Left lung (tissue), 10 donors: ENCODE data around the gene MAMLD1. TPM values are rescaled to one million over a fixed set of nuclear protein-coding genes. Genes with fewer than 3 reads are reported as not detected.

Source experiments
- ATAC-seq: fragments of 200-7000 bp; cut with Tn5 transposase; one replicate; pipeline ENCODE4 v1.9.1; 2020; ENCODE audit warnings: moderate library complexity
- DNase-seq, 4 donors: peaks; one replicate each; pipeline ENCODE4 v3.0.0-alpha.2; 2013 to 2020
- H3K27ac ChIP-seq, 2 donors: fragments of 200-600 bp; sonication (generic) in 1 of 2; one replicate each; pipeline versions ENCODE4 v1.5.0 to v1.8.0; 2020 to 2021
- H3K27me3 ChIP-seq, 2 donors: fragments of 200-600 bp; sonication (generic) in 1 of 2; one replicate each; pipeline versions ENCODE4 v1.5.0 to v1.8.0; 2020 to 2021
- H3K36me3 ChIP-seq, 2 donors: fragments of 200-600 bp; sonication (generic) in 1 of 2; one replicate each; pipeline versions ENCODE4 v1.5.0 to v1.8.0; 2020 to 2021
- H3K4me1 ChIP-seq, 2 donors: fragments of 200-600 bp; one replicate each; pipeline ENCODE4 v1.8.0; 2021
- H3K4me3 ChIP-seq, 2 donors: fragments of 200-600 bp; sonication (generic) in 1 of 2; one replicate each; pipeline versions ENCODE4 v1.5.0 to v1.8.0; 2020 to 2021; ENCODE audit warnings: mild to moderate bottlenecking in 1 of 2
- H3K9me3 ChIP-seq, 2 donors: fragments of 200-600 bp; sonication (generic) in 1 of 2; one replicate each; pipeline versions ENCODE4 v1.5.0 to v1.8.0; 2020 to 2021
- intact Hi-C, 2 donors: fragments of 100-400 bp; cut with DNase I; formaldehyde crosslinking; loops; one replicate each; pipeline versions ENCODE4 v1.11.2 to v1.14.2; 2022
- polyA plus RNA-seq, 6 donors: library from polyadenylated mRNA; unstranded; fragments of 120-200 nt; gene quantifications; one replicate each; pipeline ENCODE4 v1.2.1, GENCODE V29; 2013; ENCODE audit not compliant: insufficient read length in 6 of 6
- total RNA-seq, 2 donors: library from RNA; stranded (reverse); fragmentation: NEBNext Ultra II Directional; extraction: Animal tissue kit (Norgen Biotek cat#: 25700); gene quantifications; one replicate each; pipeline ENCODE4 v1.2.1, GENCODE V29; 2021
- TF ChIP-seq, protein P1 (sequence below), 2 donors: fragments of 200-600 bp; sonication (generic) in 1 of 2; IDR thresholded peaks; one replicate each; pipeline versions ENCODE4 v1.5.0 to v1.8.0; 2021; ENCODE audit warnings: antibody characterized with exemption in 2 of 2
- donor health status: DM: no; HTN: yes; CAD: no.
- donor health status: DM: no; HTN: no; CAD: no.

Gene MAMLD1
- total and polyA plus RNA-seq, 8 donors, result 3.6 to 18.4 (median 14.6) TPM

DNA sequence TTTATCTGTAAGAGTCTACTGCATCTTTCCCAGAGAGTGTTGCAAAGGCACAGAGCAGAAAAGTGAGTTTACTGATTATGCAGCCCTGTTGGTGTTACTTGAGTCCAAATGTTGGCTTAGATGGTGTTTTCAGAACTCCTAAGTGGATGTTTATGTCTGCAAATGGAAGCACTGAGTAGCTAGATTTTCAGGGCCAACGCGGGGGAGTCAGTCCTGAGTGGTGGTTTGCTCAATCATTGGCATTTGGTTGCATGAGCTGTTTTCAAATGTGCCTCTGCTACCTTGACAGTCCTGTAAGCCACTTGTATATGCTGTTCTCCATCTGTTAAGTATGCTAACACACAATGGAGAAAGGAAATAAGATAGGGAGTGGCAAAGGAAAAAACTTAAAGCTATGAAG, 45.4 kb downstream of the MAMLD1 start:
- intact Hi-C loops, result no loop called here
- Histone ChIP-seq H3K4me3 (no peak overlapping the region), H3K27ac (no peak overlapping the region), H3K27me3 (no peaks in the 10 kb centered on the region), H3K4me1 (no peaks in the 10 kb centered on the region), H3K9me3 (no peaks in the 10 kb centered on the region), H3K36me3 (no peaks in the 10 kb centered on the region)
- DNase-seq, result no peak
- no peak for ATAC-seq
- TF ChIP-seq, protein P1, sequence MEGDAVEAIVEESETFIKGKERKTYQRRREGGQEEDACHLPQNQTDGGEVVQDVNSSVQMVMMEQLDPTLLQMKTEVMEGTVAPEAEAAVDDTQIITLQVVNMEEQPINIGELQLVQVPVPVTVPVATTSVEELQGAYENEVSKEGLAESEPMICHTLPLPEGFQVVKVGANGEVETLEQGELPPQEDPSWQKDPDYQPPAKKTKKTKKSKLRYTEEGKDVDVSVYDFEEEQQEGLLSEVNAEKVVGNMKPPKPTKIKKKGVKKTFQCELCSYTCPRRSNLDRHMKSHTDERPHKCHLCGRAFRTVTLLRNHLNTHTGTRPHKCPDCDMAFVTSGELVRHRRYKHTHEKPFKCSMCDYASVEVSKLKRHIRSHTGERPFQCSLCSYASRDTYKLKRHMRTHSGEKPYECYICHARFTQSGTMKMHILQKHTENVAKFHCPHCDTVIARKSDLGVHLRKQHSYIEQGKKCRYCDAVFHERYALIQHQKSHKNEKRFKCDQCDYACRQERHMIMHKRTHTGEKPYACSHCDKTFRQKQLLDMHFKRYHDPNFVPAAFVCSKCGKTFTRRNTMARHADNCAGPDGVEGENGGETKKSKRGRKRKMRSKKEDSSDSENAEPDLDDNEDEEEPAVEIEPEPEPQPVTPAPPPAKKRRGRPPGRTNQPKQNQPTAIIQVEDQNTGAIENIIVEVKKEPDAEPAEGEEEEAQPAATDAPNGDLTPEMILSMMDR (IDR thresholded peaks at IDR 0.05), result no peak

DNA sequence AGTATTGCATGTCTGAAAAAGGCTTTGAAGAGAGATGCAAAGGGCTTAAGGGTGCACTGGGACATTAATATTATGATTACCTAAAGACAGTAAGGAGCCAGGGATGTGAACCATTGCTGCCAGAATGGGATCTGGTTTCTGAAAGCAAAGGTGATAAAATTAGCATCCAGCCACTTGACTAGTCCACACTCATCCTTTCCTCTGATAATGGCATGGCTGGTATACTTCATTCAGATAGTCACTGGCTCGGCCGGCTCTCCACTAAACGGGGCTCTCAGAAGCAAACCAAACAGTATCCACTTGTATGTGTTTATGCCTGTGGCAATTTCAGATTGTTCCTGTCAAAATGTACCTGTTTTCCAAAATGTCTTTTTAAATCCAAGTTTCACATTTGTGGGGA, 46.4 kb downstream of the MAMLD1 start:
- no peaks in the 10 kb centered on the region for H3K4me1 ChIP-seq
- ATAC-seq (no peak), DNase-seq (no peak)
- no peaks in the 10 kb centered on the region for H3K36me3 ChIP-seq
- no peaks in the 10 kb centered on the region for H3K9me3 ChIP-seq
- TF ChIP-seq, protein P1 (IDR thresholded peaks at IDR 0.05), result no peak
- intact Hi-C loops, result no loop called here
- no peaks in the 10 kb centered on the region for H3K27me3 ChIP-seq
- no peak overlapping the region for H3K4me3 ChIP-seq
- no peak overlapping the region for H3K27ac ChIP-seq

DNA sequence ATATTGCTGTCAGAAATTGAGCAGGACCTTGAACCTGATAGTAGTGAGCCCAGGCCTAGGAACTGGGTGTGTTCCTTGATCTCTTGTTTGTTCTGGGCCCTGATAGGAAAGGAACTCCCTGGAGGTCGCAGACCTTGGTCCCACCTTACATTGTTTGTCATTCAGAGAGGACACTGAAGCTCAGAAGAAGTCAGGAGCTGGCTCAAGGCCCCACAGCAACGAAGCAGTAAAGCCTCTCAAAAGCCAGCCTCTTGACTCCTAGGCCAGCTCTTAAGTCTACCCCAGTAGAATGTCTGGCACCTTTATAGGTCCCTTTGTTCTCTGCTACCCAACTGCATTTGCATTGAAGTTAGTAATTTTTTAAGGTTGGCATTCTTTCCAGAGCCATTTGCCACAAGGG, 46.8 kb downstream of the MAMLD1 start:
- intact Hi-C loops, result no loop called here
- no peak overlapping the region for H3K4me3 ChIP-seq
- no peaks in the 10 kb centered on the region for H3K4me1 ChIP-seq
- ATAC-seq, result no peak
- no peaks in the 10 kb centered on the region for H3K9me3 ChIP-seq
- no peaks in the 10 kb centered on the region for H3K27me3 ChIP-seq
- TF ChIP-seq, protein P1 (IDR thresholded peaks at IDR 0.05), result no peak
- no peak for DNase-seq
- H3K36me3 ChIP-seq, result no peaks in the 10 kb centered on the region
- H3K27ac ChIP-seq, result no peak overlapping the region

DNA sequence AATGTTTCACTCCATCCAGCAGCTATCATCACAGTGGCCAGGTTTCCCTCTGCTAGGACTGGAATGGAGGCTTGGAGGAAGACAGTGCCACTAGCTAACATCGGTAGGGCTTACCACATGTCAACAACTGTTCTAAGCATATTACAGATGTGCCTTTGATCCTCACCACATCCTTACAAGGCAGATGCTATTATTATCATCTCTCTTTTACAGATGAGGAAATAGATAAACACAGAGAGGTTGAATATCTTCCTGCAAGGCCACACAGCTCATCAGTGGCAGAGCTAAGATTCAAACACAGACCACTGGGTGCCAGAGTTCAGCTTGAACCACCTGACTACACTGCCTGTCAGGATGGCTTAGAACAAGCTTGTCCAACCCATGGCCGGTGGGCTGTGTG, 47.4 kb downstream of the MAMLD1 start:
- H3K4me3 ChIP-seq, result no peak overlapping the region
- TF ChIP-seq, protein P1 (IDR thresholded peaks at IDR 0.05), result no peak
- intact Hi-C loops, result no loop called here
- H3K4me1 ChIP-seq, result no peaks in the 10 kb centered on the region
- H3K27me3 ChIP-seq, result no peaks in the 10 kb centered on the region
- no peaks in the 10 kb centered on the region for H3K9me3 ChIP-seq
- no peaks in the 10 kb centered on the region for H3K36me3 ChIP-seq
- no peak for ATAC-seq
- no peak overlapping the region for H3K27ac ChIP-seq
- DNase-seq, result no peak

DNA sequence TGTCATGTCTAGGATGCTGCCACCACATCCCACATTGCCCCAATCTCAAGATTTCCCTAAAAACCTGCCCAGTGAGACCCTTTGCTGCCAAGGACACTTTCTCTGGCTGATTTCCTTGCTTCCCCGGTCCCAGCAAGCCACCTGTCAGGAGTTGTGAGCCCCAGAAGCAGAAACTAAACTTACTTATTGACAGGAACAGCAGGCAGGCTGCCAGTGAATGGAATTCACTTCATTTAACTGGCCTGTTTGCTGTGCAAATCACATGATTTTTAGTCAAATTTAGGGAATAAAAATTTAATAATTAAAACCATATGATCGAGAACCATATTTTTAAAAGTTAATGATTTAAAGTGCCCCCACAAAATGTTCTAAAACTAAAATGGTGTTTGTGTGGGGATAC, 48.5 kb downstream of the MAMLD1 start:
- no peak for ATAC-seq
- intact Hi-C loops, result no loop called here

More for the DNA sequence above, 48.5 kb downstream of the MAMLD1 start:
- no peaks in the 10 kb centered on the region for H3K9me3 ChIP-seq
- H3K4me3 ChIP-seq, result no peak overlapping the region
- DNase-seq, result no peak
- no peak overlapping the region for H3K27ac ChIP-seq
- H3K36me3 ChIP-seq, result no peaks in the 10 kb centered on the region
- TF ChIP-seq, protein P1 (IDR thresholded peaks at IDR 0.05), result no peak
- no peaks in the 10 kb centered on the region for H3K4me1 ChIP-seq
- no peaks in the 10 kb centered on the region for H3K27me3 ChIP-seq
